Stimulated activated memory B cell treated with anti-CD40 and anti-IgM and Interleukin-4, amounts not matched to agents 10 μg/mL and 1 μg/mL and 100 μg/mL, for 72 hours (primary cell): ENCODE data around the gene TMEM156.
"Not testable (repeated sequence)": the region's sequence is repeated elsewhere in the genome, so short reads cannot be mapped to it uniquely, and the experiment has no call there.

Experiments used
- ATAC-seq: fragments of 150-1000 bp; cut with Tn5 transposase; 2 replicates; pipeline ENCODE4 v1.10.0; 2021
- H3K27ac Mint-ChIP-seq: one replicate; pipeline ENCODE4 v1.8.0; 2022; ENCODE audit warnings: mild to moderate bottlenecking, mixed read lengths
- H3K27me3 Mint-ChIP-seq: one replicate; pipeline ENCODE4 v1.8.0; 2022; ENCODE audit warnings: mixed read lengths
- H3K36me3 Mint-ChIP-seq: one replicate; pipeline ENCODE4 v1.8.0; 2022; ENCODE audit warnings: mixed read lengths
- H3K4me1 Mint-ChIP-seq: one replicate; pipeline ENCODE4 v1.8.0; 2022; ENCODE audit warnings: mixed read lengths
- H3K4me3 Mint-ChIP-seq: one replicate; pipeline ENCODE4 v1.8.0; 2022; ENCODE audit warnings: mild to moderate bottlenecking, moderate library complexity, mixed read lengths
- H3K9me3 Mint-ChIP-seq: one replicate; pipeline ENCODE4 v1.8.0; 2022; ENCODE audit warnings: mixed read lengths

Gene TMEM156

GRCh38 chr4:39048311-39048710 lies 16.1 kb upstream of the TMEM156 start:
- Mint-ChIP-seq H3K9me3 (no peaks in the 10 kb centered on the region), H3K27ac (peak overlapping the region; percentile 12), H3K36me3 (no peaks in the 10 kb centered on the region), H3K4me3 (no peak overlapping the region), H3K4me1 (peaks cover 69% of the 10 kb centered on the region), H3K27me3 (no peaks in the 10 kb centered on the region)
- ATAC-seq = no peak

GRCh38 chr4:39047681-39048080 lies 15.5 kb upstream of the TMEM156 start:
- Mint-ChIP-seq H3K27ac (peak overlapping the region; percentile 12), H3K4me3 (no peak overlapping the region), H3K9me3 (no peaks in the 10 kb centered on the region), H3K4me1 (peaks cover 69% of the 10 kb centered on the region), H3K36me3 (no peaks in the 10 kb centered on the region), H3K27me3 (no peaks in the 10 kb centered on the region)
- no peak for ATAC-seq

DNA sequence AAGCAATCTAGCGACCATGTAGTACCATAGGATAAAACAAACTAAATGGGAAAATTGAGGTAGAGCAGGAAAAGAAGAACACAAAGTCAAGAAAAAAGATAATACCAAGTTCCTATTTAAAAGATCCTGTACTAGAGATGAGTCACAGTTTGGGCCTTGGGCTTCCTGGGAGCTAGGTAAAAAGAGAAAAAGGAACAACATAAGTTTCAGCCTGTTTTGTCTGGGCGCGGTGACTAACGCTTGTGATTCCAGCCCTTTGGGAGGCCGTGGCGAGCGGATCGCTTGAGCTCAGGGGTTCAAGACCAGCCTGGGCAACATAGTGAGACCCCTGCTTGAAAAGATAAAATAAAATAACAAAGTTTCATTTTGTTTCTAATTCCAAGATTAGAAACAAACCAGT lies 14.0 kb upstream of the TMEM156 start:
- no peak for ATAC-seq

DNA sequence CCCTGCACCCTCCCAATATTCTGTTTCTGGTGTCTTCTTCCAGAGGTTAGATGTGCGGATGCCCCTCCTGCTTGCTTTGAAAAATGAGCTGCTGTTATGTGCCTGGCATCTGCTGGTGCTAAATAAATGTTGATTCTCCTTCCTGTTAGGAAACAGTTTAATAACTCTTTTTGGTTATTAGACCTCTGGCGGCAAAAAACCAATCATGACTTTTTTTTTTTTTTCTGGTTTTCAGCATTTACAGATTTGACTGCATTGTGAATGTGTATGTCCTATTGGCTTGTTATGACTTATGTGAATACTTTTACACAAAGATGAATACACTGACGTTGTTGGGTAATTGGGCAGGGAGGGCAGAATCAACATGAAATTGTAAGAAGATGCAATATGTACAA lies 13.6 kb upstream of the TMEM156 start:
- Mint-ChIP-seq H3K27me3 (no peaks in the 10 kb centered on the region), H3K36me3 (no peaks in the 10 kb centered on the region), H3K4me3 (peak overlapping the region; percentile 88), H3K27ac (peak overlapping the region; percentile 79), H3K4me1 (peaks cover 61% of the 10 kb centered on the region), H3K9me3 (no peaks in the 10 kb centered on the region)
- no peak for ATAC-seq

More for the DNA sequence above, 14.0 kb upstream of the TMEM156 start:
- H3K27ac Mint-ChIP-seq = peak overlapping the region; percentile 79
- H3K36me3 Mint-ChIP-seq = no peaks in the 10 kb centered on the region
- H3K4me1 Mint-ChIP-seq = peaks cover 65% of the 10 kb centered on the region
- peak overlapping the region; percentile 88 for H3K4me3 Mint-ChIP-seq
- H3K27me3 Mint-ChIP-seq = no peaks in the 10 kb centered on the region
- no peaks in the 10 kb centered on the region for H3K9me3 Mint-ChIP-seq

GRCh38 chr4:39044956-39045826 lies 13.0 kb upstream of the TMEM156 start:
- H3K36me3 Mint-ChIP-seq = no peaks in the 10 kb centered on the region
- H3K27me3 Mint-ChIP-seq = no peaks in the 10 kb centered on the region
- peaks cover 55% of the 10 kb centered on the region for H3K4me1 Mint-ChIP-seq
- peak; percentile 63 for ATAC-seq
- no peaks in the 10 kb centered on the region for H3K9me3 Mint-ChIP-seq
- peak overlapping the region; percentile 85 for H3K27ac Mint-ChIP-seq
- peak overlapping the region; percentile 88 for H3K4me3 Mint-ChIP-seq

DNA sequence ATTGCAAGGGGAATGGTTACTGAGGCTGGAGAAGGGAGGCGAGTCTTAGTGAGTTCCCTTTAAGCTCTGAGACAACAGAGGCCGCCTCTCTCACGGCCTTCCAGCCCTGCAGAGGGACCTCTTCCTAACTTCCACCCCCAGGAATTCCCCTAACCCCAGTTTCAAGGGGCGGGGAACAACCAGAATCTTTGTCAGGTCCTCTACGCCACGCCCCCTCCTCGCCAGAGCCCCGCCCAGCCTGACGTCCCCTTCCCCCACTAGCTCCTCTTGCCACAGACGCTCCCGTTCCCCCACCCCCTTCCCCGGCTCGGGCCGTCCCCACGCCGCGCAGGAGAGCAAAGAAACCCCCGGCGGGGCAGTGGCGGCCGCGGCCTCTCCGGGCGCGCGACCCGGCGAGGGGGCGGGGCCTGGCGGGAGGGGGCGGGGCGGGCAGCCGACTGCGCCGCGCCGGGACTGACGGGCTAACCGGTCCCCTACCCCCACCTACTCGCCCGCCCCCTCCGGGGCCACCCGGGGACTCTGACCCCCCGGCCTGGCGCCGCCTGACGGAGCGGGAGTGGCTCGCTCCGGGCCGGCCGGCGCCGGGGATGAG lies 12.3 kb upstream of the TMEM156 start:
- H3K27me3 Mint-ChIP-seq = no peaks in the 10 kb centered on the region
- no peaks in the 10 kb centered on the region for H3K9me3 Mint-ChIP-seq
- H3K36me3 Mint-ChIP-seq = no peaks in the 10 kb centered on the region
- peaks cover 55% of the 10 kb centered on the region for H3K4me1 Mint-ChIP-seq
- peak overlapping the region; percentile 80 for H3K4me3 Mint-ChIP-seq
- peak; percentile 95 for ATAC-seq
- peak overlapping the region; percentile 85 for H3K27ac Mint-ChIP-seq

- Mint-ChIP-seq H3K36me3 (no peaks in the 10 kb centered on the region), H3K27me3 (no peaks in the 10 kb centered on the region), H3K9me3 (no peaks in the 10 kb centered on the region), H3K4me1 (peaks cover 55% of the 10 kb centered on the region), H3K4me3 (peak overlapping the region; percentile 80), H3K27ac (peak overlapping the region; percentile 85)
- ATAC-seq = peak; percentile 22
Observed at GRCh38 chr4:39043861-39044363, 11.7 kb upstream of the TMEM156 start.

GRCh38 chr4:39043058-39043860 lies 11.1 kb upstream of the TMEM156 start:
- no peaks in the 10 kb centered on the region for H3K9me3 Mint-ChIP-seq
- H3K27me3 Mint-ChIP-seq = no peaks in the 10 kb centered on the region
- H3K4me1 Mint-ChIP-seq = peaks cover 54% of the 10 kb centered on the region
- H3K36me3 Mint-ChIP-seq = no peaks in the 10 kb centered on the region
- peak overlapping the region; percentile 80 for H3K4me3 Mint-ChIP-seq
- no peak for ATAC-seq
- H3K27ac Mint-ChIP-seq = peak overlapping the region; percentile 85

- H3K36me3 Mint-ChIP-seq = no peaks in the 10 kb centered on the region
- H3K4me3 Mint-ChIP-seq = no peak overlapping the region
- no peaks in the 10 kb centered on the region for H3K27me3 Mint-ChIP-seq
- H3K27ac Mint-ChIP-seq = peak overlapping the region; percentile 31
- ATAC-seq = no peak
- peaks cover 54% of the 10 kb centered on the region for H3K4me1 Mint-ChIP-seq
- no peaks in the 10 kb centered on the region for H3K9me3 Mint-ChIP-seq
Observed at GRCh38 chr4:39042366-39042765, 10.2 kb upstream of the TMEM156 start.

GRCh38 chr4:39039108-39039507 lies 6.9 kb upstream of the TMEM156 start:
- H3K36me3 Mint-ChIP-seq = no peaks in the 10 kb centered on the region
- H3K27ac Mint-ChIP-seq = peak overlapping the region; percentile 93
- no peaks in the 10 kb centered on the region for H3K27me3 Mint-ChIP-seq
- H3K9me3 Mint-ChIP-seq = no peaks in the 10 kb centered on the region
- no peak for ATAC-seq
- no peak overlapping the region for H3K4me3 Mint-ChIP-seq
- H3K4me1 Mint-ChIP-seq = peaks cover 50% of the 10 kb centered on the region

DNA sequence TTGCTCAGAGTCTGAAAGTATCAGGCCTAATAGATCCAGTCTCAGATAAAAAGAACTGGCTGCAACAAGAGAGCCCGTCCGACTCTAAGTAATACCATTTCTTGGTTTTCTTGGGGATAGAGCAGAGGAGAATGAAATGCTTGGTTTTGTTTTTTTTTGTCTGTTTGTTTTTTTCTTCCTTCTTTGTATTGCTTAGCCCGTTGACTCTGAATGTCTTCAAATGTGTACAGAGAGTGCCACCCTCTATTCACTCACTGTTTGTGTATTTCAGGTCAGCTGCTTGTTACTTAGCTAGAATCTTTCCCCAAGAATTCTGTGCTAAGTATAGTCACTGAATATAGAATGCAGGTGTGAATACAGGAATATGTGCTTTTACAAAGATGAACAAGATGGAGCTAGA lies 5.7 kb upstream of the TMEM156 start:
- Mint-ChIP-seq H3K36me3 (no peaks in the 10 kb centered on the region), H3K27ac (peak overlapping the region; percentile 93), H3K4me1 (peaks cover 44% of the 10 kb centered on the region), H3K9me3 (no peaks in the 10 kb centered on the region), H3K27me3 (no peaks in the 10 kb centered on the region), H3K4me3 (no peak overlapping the region)
- ATAC-seq = no peak

DNA sequence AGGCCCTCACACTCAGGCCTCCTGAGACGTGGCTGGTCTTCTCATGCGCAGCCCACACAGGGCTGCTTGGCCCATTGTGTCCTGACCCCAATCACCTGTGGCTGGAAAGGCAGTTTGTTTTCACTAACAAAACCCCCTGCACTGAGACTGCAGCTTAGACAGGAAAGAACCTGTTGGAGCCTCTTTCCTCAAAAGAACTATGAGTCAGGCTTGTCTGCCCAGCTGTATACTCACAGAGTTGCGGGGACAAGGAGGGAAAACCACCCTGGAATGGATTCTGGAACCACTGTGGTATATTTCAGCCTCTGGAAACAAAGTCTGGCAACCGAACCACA lies 5.2 kb upstream of the TMEM156 start:
- Mint-ChIP-seq H3K9me3 (no peaks in the 10 kb centered on the region), H3K27ac (peak overlapping the region; percentile 93), H3K4me3 (peak overlapping the region; percentile 28), H3K36me3 (no peaks in the 10 kb centered on the region), H3K4me1 (peaks cover 42% of the 10 kb centered on the region), H3K27me3 (no peaks in the 10 kb centered on the region)
- ATAC-seq = peak; percentile 37

GRCh38 chr4:39036172-39036571 lies 4.0 kb upstream of the TMEM156 start:
- no peak for ATAC-seq
- no peak overlapping the region for H3K4me3 Mint-ChIP-seq
- H3K4me1 Mint-ChIP-seq = peaks cover 40% of the 10 kb centered on the region
- H3K27ac Mint-ChIP-seq = peak overlapping the region; percentile 93
- H3K27me3 Mint-ChIP-seq = no peaks in the 10 kb centered on the region
- H3K9me3 Mint-ChIP-seq = no peaks in the 10 kb centered on the region
- H3K36me3 Mint-ChIP-seq = no peaks in the 10 kb centered on the region

- peaks cover 37% of the 10 kb centered on the region for H3K4me1 Mint-ChIP-seq
- peak overlapping the region; percentile 89 for H3K4me3 Mint-ChIP-seq
- H3K9me3 Mint-ChIP-seq, ATAC-seq, H3K36me3 Mint-ChIP-seq, H3K27me3 Mint-ChIP-seq: not testable (repeated sequence)
- peak overlapping the region; percentile 83 for H3K27ac Mint-ChIP-seq
Observed at GRCh38 chr4:39031590-39032020, 604 bp downstream of the TMEM156 start.

GRCh38 chr4:39030725-39031124 lies 1.5 kb downstream of the TMEM156 start:
- Mint-ChIP-seq H3K27me3 (no peaks in the 10 kb centered on the region), H3K4me1 (peaks cover 31% of the 10 kb centered on the region), H3K4me3 (peak overlapping the region; percentile 89), H3K27ac (peak overlapping the region; percentile 83), H3K36me3 (no peaks in the 10 kb centered on the region), H3K9me3 (no peaks in the 10 kb centered on the region)
- no peak for ATAC-seq
